Astrocyte of the spinal cord (primary cell): ENCODE results near the gene TMA7.

Experiments
- DNase-seq: peaks from one replicate; pipeline ENCODE4 v3.0.0; 2011; ENCODE audit warnings: low read depth, low spot score
- H3K4me3 ChIP-seq: 2 replicates; pipeline ENCODE4 v1.5.1; 2011; ENCODE audit warnings: low read depth, mild to moderate bottlenecking, low read length, moderate library complexity
- in situ Hi-C: cut with HindIII; loops from 2 replicates; pipeline ENCODE4 v1.10.0; 2017; ENCODE audit warnings: low sequenced_read_pairs
- TF ChIP-seq, protein P1 (sequence below): IDR thresholded peaks from 2 replicates; pipeline ENCODE4 v1.5.1; 2012; ENCODE audit warnings: low read depth, mild to moderate bottlenecking, low read length, inconsistent platforms

TMA7 gene

DNA sequence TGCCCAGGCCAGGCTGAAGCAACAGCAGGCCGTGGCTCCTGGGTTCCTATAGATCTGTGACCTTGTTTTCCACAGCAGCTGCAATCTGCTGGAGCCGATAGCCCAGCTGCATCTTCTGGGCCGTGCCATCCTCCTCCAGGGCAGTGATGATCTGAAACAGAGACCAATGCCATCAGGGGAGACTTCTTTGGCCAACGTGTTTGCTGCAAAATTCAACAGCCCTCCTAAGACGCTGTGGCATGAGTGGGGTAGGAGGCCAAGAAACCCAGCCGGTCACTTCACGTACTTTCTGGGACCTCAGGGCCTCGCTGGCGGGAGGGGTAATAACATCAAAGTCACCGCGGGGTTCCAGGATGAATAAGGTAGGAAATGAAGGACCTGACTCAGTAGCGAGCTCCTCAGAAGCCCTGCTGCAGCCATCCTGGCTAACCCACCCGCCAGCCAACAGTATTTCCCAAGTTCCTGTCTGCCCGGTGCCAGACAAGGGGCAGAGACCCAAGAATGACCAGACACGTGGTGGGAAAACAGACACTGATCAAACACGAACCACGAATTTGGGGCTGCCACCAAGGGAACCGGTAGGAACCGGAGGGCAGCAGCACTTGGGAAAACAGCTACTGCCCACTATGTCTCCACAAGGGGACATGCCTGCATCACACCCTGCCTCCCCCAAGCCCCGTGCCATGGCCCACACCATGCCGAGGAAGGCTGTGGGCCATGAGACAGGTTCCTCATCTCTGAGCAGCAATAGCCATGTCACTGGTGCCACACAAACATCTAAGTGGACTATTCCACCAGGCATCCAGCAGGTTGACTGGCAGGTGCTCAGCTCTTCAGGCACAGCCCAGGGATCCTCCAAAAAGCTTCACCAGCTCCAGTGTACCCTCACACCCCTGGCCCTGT, 35.4 kb upstream of the TMA7 start:
- in situ Hi-C loops, result no loop called here
- DNase-seq, result no peak
- TF ChIP-seq, protein P1, sequence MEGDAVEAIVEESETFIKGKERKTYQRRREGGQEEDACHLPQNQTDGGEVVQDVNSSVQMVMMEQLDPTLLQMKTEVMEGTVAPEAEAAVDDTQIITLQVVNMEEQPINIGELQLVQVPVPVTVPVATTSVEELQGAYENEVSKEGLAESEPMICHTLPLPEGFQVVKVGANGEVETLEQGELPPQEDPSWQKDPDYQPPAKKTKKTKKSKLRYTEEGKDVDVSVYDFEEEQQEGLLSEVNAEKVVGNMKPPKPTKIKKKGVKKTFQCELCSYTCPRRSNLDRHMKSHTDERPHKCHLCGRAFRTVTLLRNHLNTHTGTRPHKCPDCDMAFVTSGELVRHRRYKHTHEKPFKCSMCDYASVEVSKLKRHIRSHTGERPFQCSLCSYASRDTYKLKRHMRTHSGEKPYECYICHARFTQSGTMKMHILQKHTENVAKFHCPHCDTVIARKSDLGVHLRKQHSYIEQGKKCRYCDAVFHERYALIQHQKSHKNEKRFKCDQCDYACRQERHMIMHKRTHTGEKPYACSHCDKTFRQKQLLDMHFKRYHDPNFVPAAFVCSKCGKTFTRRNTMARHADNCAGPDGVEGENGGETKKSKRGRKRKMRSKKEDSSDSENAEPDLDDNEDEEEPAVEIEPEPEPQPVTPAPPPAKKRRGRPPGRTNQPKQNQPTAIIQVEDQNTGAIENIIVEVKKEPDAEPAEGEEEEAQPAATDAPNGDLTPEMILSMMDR, result no peak
- no peak overlapping the region for H3K4me3 ChIP-seq

DNA sequence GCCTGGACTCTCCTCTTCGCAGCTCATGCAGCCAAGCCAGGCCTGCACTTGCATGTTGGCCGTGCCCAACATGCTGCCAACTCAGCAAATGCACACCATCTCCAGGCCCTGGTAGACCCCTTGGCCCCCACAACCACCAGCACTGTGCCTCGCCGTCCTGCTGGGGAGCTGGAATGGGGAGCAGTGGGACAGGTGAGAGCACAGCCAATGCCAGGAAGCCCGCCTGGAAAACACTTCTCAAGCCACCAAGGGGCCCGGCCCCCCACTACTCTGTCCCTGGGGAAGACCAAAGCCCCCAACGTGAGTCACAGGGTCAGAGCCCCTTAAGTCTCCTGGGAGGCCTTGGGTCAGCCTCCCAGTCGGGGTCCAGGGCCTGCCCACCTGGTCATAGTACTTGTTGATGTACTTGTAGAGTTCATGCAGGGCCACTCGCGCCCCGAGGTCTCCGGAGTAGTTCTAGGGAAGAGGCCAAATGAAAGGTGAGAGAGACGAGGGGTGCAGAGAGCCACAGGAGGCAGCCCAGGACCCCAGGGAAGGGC, 34.6 kb upstream of the TMA7 start:
- H3K4me3 ChIP-seq, result no peak overlapping the region
- no peak for DNase-seq
- in situ Hi-C loops, result no loop called here
- TF ChIP-seq, protein P1, result no peak

DNA sequence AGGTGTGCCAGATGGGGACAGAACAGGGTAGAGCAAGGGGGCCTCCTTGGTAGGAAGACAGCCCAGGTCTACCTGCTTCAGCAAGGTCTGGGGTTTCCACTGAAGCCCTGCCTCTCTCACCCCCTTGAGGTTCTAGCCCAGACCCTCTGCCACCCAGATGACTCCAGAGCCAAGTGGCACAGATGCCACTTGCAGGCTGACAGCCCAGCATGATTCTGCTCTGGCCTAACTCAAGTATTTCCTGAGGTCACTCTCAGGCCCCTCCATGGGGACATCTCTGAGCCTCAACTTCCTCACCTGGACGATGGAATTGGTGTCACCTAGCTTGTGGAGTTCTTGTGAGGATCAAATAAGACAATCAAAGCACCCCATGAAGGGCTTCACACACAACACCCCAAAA, 34.1 kb upstream of the TMA7 start:
- H3K4me3 ChIP-seq, result no peak overlapping the region
- TF ChIP-seq, protein P1, result no peak
- DNase-seq, result no peak
- in situ Hi-C loops, result no loop called here

DNA sequence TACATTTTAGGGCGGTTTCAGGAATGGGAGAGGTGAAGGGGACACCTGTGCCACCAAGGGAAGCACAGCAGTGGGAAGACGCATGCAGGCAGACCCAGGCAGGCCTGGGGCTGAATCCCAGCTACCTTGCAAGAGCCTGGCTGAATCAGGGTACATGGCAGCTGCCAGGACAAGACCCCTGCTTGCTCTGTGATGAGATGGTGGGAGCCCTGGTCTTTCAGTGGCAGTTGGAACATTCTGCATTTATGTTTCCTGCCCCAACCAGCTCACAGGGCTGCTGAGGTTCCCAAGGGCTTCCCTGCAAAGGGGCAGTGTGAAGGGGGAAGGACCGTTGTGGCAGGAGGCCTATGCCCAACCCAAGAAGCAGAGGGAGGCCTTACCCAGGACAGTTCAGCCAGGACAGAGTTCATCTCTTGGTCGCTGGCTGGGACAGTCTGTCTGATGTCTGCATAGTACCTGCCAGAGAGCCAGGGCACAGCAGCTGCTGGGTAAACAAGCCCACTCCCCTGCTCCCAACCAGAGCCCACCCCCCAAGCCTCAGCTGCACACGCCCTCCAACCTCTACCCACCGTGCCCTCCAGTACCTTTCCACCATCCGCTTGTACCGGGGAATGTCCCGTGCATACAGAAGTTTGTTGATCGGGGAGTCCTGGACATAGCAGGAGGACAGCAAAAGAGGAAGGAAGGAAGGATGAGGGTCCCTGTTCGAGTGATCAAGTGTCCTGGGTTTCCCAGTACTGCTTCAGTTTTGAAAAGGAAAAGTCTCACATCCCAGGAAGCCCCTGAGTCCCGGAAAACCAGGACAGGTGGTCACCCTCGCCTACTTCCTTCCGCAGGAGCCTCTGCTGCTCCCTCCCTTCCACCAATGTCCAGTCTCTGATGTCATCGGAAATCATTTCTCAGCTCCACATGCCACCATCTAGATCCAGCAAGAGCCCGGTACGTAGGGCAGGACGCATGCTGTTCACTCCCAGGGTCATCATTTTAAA, 33.3 kb upstream of the TMA7 start:
- no peak for DNase-seq
- no peak overlapping the region for H3K4me3 ChIP-seq
- in situ Hi-C loops, result no loop called here
- TF ChIP-seq, protein P1, result no peak

DNA sequence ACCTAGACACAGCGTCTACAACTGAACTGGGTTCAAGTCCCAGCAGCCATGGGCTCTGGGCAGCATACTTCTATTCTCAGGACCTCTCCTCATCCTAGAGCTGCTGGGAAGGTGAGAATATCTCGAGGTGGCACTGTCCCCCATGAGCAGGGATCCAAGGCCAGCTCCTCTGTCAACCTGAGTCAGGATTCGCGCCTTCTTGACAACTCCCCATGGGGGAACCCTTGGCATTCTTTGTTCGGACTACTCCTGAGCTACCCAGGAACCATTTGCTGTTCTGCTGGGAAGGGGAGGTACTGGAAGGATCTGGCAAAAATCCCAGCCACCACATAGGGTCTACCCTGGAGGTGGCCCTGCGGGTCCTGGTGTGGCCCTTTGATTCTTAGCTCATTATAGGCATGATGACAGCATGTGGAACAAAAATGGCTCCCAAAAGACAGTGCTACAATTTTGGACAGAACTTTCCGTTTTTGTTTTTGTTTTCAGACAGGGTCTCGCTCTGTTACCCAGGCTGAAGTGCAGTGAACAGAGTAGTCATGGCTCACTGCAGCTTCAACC, 32.4 kb upstream of the TMA7 start:
- TF ChIP-seq, protein P1, result no peak
- no peak overlapping the region for H3K4me3 ChIP-seq
- in situ Hi-C loops, result no loop called here
- no peak for DNase-seq

DNA sequence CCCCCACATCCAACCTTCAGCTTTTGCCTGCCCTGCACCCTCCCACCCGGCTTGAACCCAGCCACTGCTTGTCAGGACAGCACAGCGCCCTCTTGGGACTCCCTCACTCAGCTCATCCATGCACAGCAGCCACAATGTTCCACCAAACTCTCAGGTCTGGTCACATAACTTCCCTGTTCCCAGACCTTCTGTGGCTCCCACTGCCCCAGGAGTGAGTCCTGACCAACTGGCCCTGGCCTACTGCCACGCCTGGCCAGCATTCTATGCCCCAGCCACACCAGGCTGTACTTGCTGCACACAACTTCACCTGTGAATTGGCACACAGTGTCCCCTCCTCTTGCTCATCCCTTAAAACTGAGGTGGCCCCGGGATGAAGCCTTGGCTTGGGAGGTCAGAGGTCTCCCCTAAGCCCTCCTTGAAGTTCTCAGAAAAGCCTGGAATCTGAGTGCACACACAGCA, 31.2 kb upstream of the TMA7 start:
- DNase-seq, result no peak
- in situ Hi-C loops, result no loop called here
- TF ChIP-seq, protein P1, result no peak
- H3K4me3 ChIP-seq, result no peak overlapping the region
